HCT116 (cell line): Measurements from ENCODE around the gene NSUN4.

Source experiments
- EGR1 ChIP-seq: IDR thresholded peaks from 2 replicates; pipeline ENCODE4 v1.6.1; 2012; ENCODE audit warnings: low read depth
- JUND ChIP-seq: IDR thresholded peaks from 2 replicates; pipeline ENCODE4 v1.6.1; 2012
- POLR2AphosphoS5 ChIP-seq: IDR thresholded peaks from 2 replicates; pipeline ENCODE4 v1.6.1; 2011; ENCODE audit warnings: mild to moderate bottlenecking, low read depth, low read length, moderate library complexity
- TF ChIP-seq, protein P1 (sequence below), 3 experiments: fragments of 200-600 bp in 1 of 3; sonication (generic) in 1 of 3; IDR thresholded peaks in 2 of 3; conservative IDR thresholded peaks in 1 of 3; 2 replicates each; pipeline ENCODE4 v1.5.1; 2012 to 2017; ENCODE audit warnings: low read depth in 2 of 3, low read length in 2 of 3, antibody characterized with exemption in 1 of 3, borderline replicate concordance in 1 of 3, control low read depth in 1 of 3, mild to moderate bottlenecking in 1 of 3, mixed read lengths in 1 of 3, mixed run types in 1 of 3, moderate library complexity in 1 of 3; ENCODE audit not compliant: insufficient read depth in 1 of 3

DNA sequence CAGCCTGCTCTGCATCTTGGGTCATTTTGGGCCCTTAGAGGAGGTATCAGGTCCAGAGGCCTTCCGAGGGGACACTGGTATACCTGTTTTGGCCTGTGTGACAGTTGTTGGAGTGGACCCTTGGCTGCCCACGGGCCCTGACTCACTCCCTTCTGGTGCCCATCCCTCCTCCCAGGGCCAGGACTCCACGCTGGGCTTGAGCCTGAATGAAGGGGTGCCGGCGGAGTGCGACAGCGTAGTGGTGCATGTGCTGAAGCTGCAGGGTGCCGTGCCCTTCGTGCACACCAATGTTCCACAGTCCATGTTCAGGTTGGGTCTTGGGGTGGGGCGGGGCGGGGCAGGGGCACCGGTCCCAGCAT, 64.6 kb downstream of the NSUN4 start:
- TF ChIP-seq, protein P1, sequence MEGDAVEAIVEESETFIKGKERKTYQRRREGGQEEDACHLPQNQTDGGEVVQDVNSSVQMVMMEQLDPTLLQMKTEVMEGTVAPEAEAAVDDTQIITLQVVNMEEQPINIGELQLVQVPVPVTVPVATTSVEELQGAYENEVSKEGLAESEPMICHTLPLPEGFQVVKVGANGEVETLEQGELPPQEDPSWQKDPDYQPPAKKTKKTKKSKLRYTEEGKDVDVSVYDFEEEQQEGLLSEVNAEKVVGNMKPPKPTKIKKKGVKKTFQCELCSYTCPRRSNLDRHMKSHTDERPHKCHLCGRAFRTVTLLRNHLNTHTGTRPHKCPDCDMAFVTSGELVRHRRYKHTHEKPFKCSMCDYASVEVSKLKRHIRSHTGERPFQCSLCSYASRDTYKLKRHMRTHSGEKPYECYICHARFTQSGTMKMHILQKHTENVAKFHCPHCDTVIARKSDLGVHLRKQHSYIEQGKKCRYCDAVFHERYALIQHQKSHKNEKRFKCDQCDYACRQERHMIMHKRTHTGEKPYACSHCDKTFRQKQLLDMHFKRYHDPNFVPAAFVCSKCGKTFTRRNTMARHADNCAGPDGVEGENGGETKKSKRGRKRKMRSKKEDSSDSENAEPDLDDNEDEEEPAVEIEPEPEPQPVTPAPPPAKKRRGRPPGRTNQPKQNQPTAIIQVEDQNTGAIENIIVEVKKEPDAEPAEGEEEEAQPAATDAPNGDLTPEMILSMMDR (IDR thresholded peaks at IDR 0.05 in 2 of 3, conservative IDR thresholded peaks at IDR 0.05 in 1 of 3; ENCODE audit: borderline replicate concordance in 1 of 3, insufficient read depth in 1 of 3, low read depth in 2 of 3, low read length in 2 of 3), result no peak
- TF ChIP-seq JUND (no peak), EGR1 (no peak), POLR2AphosphoS5 (no peak)
